ENCODE data around the gene SRC.
"Not testable (repeated sequence)": the region's sequence is repeated elsewhere in the genome, so short reads cannot be mapped to it uniquely, and the experiment has no call there.

Gene SRC

GRCh38 chr20:37364927-37365272, 19.0 kb downstream of the SRC start:
- DNase-seq: no peak

- DNase-seq: no peak
Observed at GRCh38 chr20:37365760-37366638, 20.1 kb downstream of the SRC start.

GRCh38 chr20:37366743-37367142, 20.8 kb downstream of the SRC start:
- DNase-seq: no peak

- no peak for DNase-seq
Observed at GRCh38 chr20:37369846-37370245, 23.9 kb downstream of the SRC start.

- DNase-seq: not testable (repeated sequence)
Observed at GRCh38 chr20:37371845-37372244, 25.9 kb downstream of the SRC start.

- DNase-seq: no peak
Observed at GRCh38 chr20:37372441-37372840, 26.5 kb downstream of the SRC start.

GRCh38 chr20:37373020-37373598, 27.2 kb downstream of the SRC start:
- no peak for DNase-seq

- no peak for DNase-seq
Observed at GRCh38 chr20:37375227-37375626, 29.3 kb downstream of the SRC start.

- DNase-seq: no peak
Observed at GRCh38 chr20:37376324-37376723, 30.4 kb downstream of the SRC start.

- DNase-seq: no peak
Observed at GRCh38 chr20:37376791-37377190, 30.9 kb downstream of the SRC start.

- DNase-seq: no peak
Observed at GRCh38 chr20:37377346-37378081, 31.6 kb downstream of the SRC start.

GRCh38 chr20:37378420-37378784, 32.5 kb downstream of the SRC start:
- no peak for DNase-seq

- DNase-seq: no peak
Observed at GRCh38 chr20:37378785-37379598, 33.1 kb downstream of the SRC start.

GRCh38 chr20:37379967-37380828, 34.3 kb downstream of the SRC start:
- DNase-seq: no peak

GRCh38 chr20:37380864-37381579, 35.1 kb downstream of the SRC start:
- DNase-seq: no peak

- no peak for DNase-seq
Observed at GRCh38 chr20:37381621-37382471, 35.9 kb downstream of the SRC start.

GRCh38 chr20:37382482-37383120, 36.7 kb downstream of the SRC start:
- DNase-seq: no peak

GRCh38 chr20:37383229-37383989, 37.5 kb downstream of the SRC start:
- DNase-seq: no peak

GRCh38 chr20:37384683-37385174, 38.8 kb downstream of the SRC start:
- peak; percentile 78 for DNase-seq
